ENCODE results near the gene OLIG2.

Gene OLIG2

DNA sequence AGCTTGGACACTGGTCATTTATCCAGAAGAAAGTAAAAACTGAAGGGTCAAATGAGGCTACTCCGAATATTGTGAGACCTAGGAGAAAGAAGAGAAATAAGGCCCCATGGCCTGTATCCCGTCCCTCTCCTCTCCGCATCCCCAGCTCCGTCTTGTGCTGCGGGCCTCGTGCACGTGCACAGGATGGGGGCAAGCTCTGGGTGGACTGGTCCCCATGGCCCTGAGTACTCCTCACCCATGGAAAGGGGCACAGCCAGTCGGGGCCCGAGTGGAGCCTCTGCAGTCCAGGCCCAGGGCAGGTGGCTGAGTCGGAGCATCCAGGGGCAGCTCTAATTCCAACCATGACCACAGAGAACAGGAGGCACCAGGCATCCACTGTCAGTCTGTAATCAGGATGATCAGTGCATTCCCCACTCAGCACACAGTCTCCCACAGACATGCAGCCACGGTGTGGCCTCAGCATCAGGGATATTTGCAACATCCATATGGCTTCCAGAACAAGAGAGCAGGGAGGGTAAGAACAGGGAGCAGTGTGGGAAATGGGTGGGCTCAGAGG lies 31.7 kb downstream of the OLIG2 start:
- no peaks in the 10 kb centered on the region for H3K36me3 Mint-ChIP-seq (ENCODE audit: low read depth)
- H3K9me3 Mint-ChIP-seq, result no peaks in the 10 kb centered on the region
- intact Hi-C loops (cut with micrococcal nuclease), result no loop called here
- H3K4me3 Mint-ChIP-seq, result no peak overlapping the region
- peak overlapping the region; percentile 42 for H3K27ac Mint-ChIP-seq
- peaks cover 73% of the 10 kb centered on the region for H3K4me1 Mint-ChIP-seq (ENCODE audit: low read depth)
- peaks cover 1% of the 10 kb centered on the region for H3K27me3 Mint-ChIP-seq

DNA sequence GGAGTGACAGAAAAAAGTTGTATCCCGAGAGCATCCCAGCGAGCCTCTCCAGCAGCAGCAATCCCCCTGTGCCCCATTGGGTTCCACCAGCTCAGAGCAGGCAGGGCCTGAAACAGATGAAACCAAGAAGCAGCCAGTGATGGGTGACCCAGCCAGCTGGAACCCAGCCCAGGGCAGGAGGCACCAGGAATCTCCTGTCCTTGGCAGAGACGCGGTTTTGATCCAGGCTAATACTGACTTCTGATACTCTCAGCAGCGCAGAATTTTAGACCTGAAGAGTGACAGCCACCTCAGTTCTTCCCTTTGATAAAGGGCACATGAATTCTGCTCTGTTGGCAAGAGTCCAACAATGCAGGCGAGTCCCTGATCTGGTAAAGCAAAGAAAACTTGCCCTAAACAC lies 32.8 kb downstream of the OLIG2 start:
- peaks cover 82% of the 10 kb centered on the region for H3K4me1 Mint-ChIP-seq (ENCODE audit: low read depth)
- H3K27me3 Mint-ChIP-seq, result peaks cover 1% of the 10 kb centered on the region
- H3K36me3 Mint-ChIP-seq (ENCODE audit: low read depth), result no peaks in the 10 kb centered on the region
- intact Hi-C loops (cut with micrococcal nuclease), result no loop called here
- peak overlapping the region; percentile 22 for H3K27ac Mint-ChIP-seq
- no peak overlapping the region for H3K4me3 Mint-ChIP-seq
- H3K9me3 Mint-ChIP-seq, result no peaks in the 10 kb centered on the region

DNA sequence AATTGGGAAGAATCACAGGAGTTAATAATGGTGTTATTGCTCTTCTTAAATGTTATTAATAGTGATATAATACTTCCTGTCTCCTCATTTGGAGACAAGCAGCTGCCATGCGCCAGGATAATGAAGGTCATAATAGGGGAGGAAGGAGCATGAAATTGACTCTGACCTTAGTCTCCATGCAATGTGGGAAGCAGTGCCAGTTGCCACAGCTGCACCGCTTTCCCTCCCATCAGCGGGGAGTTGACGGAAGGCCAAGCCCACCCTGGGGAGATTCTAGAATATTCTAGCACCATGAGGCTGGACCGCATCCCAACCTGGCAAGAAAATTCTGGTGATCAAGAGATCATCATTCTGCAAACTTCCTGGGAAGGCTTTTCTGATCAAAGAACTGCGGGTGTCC lies 33.2 kb downstream of the OLIG2 start:
- Mint-ChIP-seq H3K27ac (no peak overlapping the region), H3K36me3 (ENCODE audit: low read depth) (no peaks in the 10 kb centered on the region), H3K4me3 (no peak overlapping the region), H3K4me1 (ENCODE audit: low read depth) (peaks cover 81% of the 10 kb centered on the region), H3K27me3 (peaks cover 1% of the 10 kb centered on the region), H3K9me3 (no peaks in the 10 kb centered on the region)
- intact Hi-C loops (cut with micrococcal nuclease), result no loop called here

DNA sequence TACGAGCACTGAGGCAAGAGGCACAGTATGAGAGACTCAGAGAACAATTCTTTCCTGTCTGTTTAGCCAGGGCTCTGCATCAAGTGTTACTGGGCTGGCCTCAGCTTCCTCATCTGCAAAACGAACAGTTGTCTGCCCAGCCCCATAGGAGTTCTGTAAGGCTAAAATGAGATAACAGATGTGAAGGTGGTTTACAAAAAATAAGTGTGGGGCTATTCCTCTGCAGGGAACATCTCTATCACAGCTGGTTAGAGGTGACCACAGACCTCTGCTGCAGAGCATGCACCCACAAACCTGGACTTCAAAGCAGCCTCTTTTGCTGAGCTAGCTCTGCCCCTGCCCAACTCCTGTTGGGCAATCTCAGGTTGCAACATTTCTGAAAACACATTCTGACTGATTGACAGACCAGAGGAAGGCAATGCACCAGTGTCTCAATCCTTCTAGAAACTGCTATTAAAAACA lies 33.7 kb downstream of the OLIG2 start:
- intact Hi-C loops (cut with micrococcal nuclease), result no loop called here
- H3K4me1 Mint-ChIP-seq (ENCODE audit: low read depth), result peaks cover 79% of the 10 kb centered on the region
- H3K27me3 Mint-ChIP-seq, result peaks cover 4% of the 10 kb centered on the region
- no peaks in the 10 kb centered on the region for H3K36me3 Mint-ChIP-seq (ENCODE audit: low read depth)
- H3K4me3 Mint-ChIP-seq, result no peak overlapping the region
- no peaks in the 10 kb centered on the region for H3K9me3 Mint-ChIP-seq
- H3K27ac Mint-ChIP-seq, result no peak overlapping the region

DNA sequence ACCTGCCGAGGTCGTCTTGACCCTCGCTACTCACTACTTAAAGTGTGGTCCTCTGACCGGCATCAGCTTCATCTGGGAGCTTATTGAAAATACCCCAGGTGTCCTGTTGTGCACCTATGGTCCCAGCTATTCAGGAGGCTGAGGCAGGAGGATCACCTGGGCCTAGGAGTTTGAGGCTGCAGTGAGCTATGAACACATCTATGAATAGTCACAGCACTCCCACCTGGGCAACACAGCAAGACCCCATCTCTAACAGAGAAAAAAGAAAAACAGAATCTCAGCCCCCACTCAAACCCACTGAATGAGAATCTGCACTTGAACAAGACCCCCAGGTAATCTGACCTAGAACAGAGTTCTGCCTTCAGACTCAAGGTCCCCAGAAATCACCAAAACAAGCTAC lies 35.5 kb downstream of the OLIG2 start:
- H3K27ac Mint-ChIP-seq, result no peak overlapping the region
- H3K9me3 Mint-ChIP-seq, result no peaks in the 10 kb centered on the region
- peaks cover 8% of the 10 kb centered on the region for H3K27me3 Mint-ChIP-seq
- intact Hi-C loops (cut with micrococcal nuclease), result no loop called here
- H3K36me3 Mint-ChIP-seq (ENCODE audit: low read depth), result no peaks in the 10 kb centered on the region
- H3K4me3 Mint-ChIP-seq, result no peak overlapping the region
- H3K4me1 Mint-ChIP-seq (ENCODE audit: low read depth), result peaks cover 77% of the 10 kb centered on the region

DNA sequence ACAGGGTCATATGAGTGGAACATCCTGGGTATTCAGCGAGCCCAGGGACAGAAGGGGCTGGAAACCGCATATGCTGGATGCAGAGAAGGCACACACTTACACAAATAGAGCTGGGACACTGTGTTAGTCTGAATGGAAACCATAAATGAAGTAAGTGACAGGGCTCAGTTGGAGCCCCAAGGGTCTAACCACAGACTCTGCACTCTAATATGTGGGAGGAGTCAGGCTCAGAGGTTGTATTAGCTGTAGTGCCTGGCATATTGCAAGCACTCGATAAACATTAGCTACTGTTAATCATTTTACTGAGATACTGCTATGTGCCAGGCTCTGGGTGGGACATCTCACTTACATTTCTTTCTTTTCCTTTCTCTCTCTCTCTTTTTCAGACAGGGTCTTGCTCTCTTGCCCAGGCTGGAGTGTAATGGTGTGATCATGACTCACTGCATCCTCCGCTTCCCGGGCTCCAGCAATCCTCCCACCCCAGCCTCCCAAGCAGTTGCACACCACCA lies 37.7 kb downstream of the OLIG2 start:
- Mint-ChIP-seq H3K27me3 (peaks cover 21% of the 10 kb centered on the region), H3K4me3 (no peak overlapping the region), H3K4me1 (ENCODE audit: low read depth) (peaks cover 79% of the 10 kb centered on the region), H3K36me3 (ENCODE audit: low read depth) (no peaks in the 10 kb centered on the region), H3K27ac (no peak overlapping the region), H3K9me3 (no peaks in the 10 kb centered on the region)
- intact Hi-C loops (cut with micrococcal nuclease), result no loop called here

DNA sequence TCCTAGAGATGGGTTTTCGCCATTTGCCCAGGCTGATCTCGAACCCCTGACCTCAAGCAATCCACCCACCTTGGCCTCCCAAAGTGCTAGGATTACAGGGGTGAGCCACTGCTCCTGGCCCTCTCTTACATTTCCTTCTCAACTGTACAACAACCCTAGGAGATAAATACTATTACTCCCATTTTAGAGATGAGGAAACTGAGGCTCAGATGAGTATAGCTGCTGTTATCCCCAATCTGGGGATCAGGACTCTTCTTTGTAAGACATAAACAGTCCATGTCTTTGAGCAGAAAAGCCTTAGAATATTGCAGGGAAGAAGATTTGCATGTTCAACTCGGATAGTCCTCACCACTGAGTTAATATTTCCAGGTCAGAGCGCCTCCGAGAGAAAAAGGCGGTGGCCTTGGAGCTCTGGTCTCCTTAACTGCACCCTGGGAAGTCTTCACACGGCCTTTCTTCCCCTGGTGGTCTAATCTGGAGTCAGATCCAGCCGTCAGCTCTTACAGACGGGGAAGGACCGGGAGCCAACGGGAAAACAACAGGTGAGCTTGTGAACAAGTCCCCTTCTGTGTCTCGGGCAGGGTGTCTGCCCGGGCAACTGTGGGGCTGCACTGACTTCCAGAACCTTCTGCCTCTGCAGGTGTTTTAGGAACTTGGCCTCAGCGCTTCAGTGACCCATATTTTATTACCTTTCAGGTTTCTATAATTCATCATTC lies 38.3 kb downstream of the OLIG2 start:
- Mint-ChIP-seq H3K36me3 (ENCODE audit: low read depth) (no peaks in the 10 kb centered on the region), H3K4me1 (ENCODE audit: low read depth) (peaks cover 76% of the 10 kb centered on the region), H3K27ac (no peak overlapping the region), H3K4me3 (no peak overlapping the region), H3K9me3 (no peaks in the 10 kb centered on the region), H3K27me3 (peaks cover 27% of the 10 kb centered on the region)
- intact Hi-C loops (cut with micrococcal nuclease), result no loop called here

DNA sequence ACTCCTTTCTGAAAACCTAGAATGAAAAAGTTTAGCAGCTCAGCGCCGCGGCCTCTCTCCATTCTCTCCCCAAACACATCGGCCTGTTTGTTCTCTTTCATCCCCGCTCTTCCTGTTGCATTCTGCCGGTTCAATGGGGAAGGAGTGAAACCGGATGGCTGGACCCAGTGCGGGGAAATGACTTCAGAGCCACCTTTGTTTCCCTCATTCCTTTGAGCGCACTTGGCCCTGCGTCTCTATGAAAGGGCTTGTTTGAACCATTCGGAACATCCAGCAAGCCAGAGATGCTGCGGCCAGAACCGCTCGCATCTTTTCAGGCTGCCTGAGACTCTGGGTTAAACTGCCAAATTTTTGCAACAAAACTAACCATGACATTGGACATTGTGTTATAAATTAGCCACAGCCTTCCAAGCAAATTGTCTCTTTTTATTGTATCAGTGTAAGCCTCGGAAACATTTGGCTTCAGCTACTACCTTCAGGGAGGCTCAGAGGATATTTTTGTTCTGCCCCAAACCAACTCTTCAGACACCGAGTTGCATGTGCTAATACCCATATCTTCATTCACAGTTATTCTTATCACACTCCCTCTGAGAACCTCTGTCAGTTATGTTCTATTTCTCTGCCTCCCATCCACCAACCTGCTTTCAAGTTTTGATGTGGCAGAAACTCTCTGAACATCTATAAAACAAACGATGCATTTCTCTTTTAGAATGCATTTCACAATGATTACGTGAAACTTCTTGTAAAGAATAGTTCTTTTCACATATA lies 39.1 kb downstream of the OLIG2 start:
- Mint-ChIP-seq H3K36me3 (ENCODE audit: low read depth) (no peaks in the 10 kb centered on the region), H3K27ac (no peak overlapping the region), H3K27me3 (peaks cover 34% of the 10 kb centered on the region), H3K4me3 (no peak overlapping the region), H3K9me3 (no peaks in the 10 kb centered on the region), H3K4me1 (ENCODE audit: low read depth) (peaks cover 74% of the 10 kb centered on the region)
- intact Hi-C loops (cut with micrococcal nuclease), result no loop called here

DNA sequence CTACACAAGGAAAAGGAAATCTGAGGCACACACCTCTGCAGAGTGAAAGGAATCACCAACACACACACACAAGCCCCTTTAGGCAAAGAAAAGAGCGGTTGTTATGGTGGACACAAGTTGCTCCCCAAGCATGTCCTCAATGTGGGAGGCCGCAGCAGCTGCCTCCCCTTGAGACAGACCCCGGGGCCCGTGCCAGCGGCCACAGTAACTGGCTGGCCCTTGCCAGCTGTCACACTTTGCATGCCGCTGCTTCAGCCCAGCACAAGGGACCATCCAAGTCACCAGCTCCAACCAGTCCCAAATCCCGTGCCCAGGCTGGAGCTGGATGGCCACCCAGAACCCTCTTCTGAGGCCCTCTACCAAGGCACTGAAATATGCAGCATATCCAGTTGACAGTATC lies 41.3 kb downstream of the OLIG2 start:
- Mint-ChIP-seq H3K4me1 (ENCODE audit: low read depth) (peaks cover 74% of the 10 kb centered on the region), H3K4me3 (no peak overlapping the region), H3K27ac (no peak overlapping the region), H3K9me3 (no peaks in the 10 kb centered on the region), H3K27me3 (peaks cover 47% of the 10 kb centered on the region), H3K36me3 (ENCODE audit: low read depth) (no peaks in the 10 kb centered on the region)
- intact Hi-C loops (cut with micrococcal nuclease), result no loop called here

DNA sequence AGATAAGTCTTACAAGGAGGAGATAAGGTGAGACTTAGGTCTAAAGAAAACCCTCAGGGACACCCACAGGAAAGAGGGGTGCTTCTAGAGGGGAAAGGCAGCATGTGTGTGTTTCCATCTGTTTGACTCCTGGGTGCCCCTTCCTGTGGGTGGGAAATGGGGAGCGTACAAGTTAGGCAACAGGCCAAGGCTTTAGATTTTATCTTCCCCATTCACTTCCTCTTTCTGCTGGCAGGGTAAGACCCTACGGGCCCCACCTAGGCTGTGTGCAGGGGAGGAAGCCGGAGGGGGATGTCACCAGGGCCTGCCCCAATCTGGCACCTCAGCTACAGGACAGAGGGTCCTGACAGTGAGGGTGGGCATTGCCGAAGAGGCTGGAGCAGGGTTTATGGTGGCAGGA lies 41.7 kb downstream of the OLIG2 start:
- Mint-ChIP-seq H3K4me3 (no peak overlapping the region), H3K36me3 (ENCODE audit: low read depth) (no peaks in the 10 kb centered on the region), H3K27ac (no peak overlapping the region), H3K4me1 (ENCODE audit: low read depth) (peaks cover 77% of the 10 kb centered on the region), H3K9me3 (no peaks in the 10 kb centered on the region), H3K27me3 (peaks cover 52% of the 10 kb centered on the region)
- intact Hi-C loops (cut with micrococcal nuclease), result no loop called here

DNA sequence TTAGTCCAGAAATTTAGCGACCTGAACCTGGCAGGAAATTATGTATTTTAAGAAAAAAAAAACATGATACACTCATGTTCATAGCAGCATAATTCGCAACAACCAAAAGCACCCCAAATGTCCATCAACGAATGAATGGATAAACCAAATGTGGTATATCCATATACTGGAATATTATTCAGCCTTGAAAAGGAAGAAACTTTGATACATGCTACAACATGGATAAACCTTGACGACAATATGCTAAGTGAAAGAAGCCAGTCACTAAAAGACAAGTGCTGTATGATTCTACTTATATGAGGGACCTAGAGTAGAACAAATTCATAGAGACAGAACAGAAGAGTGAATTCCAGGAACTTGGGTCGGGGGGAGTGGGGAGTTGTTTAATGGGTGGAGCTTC lies 43.5 kb downstream of the OLIG2 start:
- Mint-ChIP-seq H3K27ac (no peak overlapping the region), H3K9me3 (no peaks in the 10 kb centered on the region), H3K4me3 (no peak overlapping the region), H3K27me3 (peaks cover 60% of the 10 kb centered on the region), H3K4me1 (ENCODE audit: low read depth) (peaks cover 64% of the 10 kb centered on the region), H3K36me3 (ENCODE audit: low read depth) (no peaks in the 10 kb centered on the region)
- intact Hi-C loops (cut with micrococcal nuclease), result no loop called here

DNA sequence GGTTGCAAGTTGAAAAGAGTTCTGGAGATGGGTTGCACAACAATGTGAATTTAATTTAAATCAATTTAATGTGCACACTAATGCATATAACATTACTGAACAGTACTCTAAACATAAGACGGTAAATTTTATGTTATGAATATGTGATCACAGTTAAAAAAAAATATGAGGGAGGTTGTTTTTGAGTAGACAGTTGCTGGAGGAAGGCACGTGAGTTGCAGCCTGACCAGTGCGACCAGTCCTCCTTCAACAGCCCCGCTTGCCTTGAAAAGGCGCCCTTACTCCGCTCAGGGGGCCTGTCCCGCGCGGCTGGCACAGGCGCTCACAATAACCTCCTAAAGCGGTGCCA lies 43.9 kb downstream of the OLIG2 start:
- H3K4me1 Mint-ChIP-seq (ENCODE audit: low read depth), result peaks cover 60% of the 10 kb centered on the region
- intact Hi-C loops (cut with micrococcal nuclease), result no loop called here
- no peaks in the 10 kb centered on the region for H3K9me3 Mint-ChIP-seq
- H3K36me3 Mint-ChIP-seq (ENCODE audit: low read depth), result no peaks in the 10 kb centered on the region
- H3K4me3 Mint-ChIP-seq, result peak overlapping the region; percentile 69
- peaks cover 59% of the 10 kb centered on the region for H3K27me3 Mint-ChIP-seq
- H3K27ac Mint-ChIP-seq, result no peak overlapping the region

DNA sequence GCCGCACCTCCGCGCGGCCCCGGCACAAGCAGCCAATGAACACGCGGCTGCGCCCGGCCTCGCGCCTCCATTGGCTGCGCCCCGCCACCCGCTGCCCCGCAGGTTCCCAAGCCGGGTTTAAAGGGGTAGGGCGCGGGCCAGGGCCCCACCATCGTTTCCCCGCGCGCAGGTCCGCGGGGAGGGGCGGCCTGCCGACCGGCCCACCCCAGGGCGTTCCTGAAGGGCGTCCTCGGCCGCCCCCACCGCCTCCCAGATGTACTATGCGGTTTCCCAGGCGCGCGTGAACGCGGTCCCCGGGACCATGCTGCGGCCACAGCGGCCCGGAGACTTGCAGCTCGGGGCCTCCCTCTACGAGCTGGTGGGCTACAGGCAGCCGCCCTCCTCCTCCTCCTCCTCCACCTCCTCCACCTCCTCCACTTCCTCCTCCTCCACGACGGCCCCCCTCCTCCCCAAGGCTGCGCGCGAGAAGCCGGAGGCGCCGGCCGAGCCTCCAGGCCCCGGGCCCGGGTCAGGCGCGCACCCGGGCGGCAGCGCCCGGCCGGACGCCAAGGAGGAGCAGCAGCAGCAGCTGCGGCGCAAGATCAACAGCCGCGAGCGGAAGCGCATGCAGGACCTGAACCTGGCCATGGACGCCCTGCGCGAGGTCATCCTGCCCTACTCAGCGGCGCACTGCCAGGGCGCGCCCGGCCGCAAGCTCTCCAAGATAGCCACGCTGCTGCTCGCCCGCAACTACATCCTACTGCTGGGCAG lies 44.4 kb downstream of the OLIG2 start, which contains the start of gene OLIG1:
TSS of gene OLIG1 (plus strand) at position 148 of the 750 bp plus-strand sequence. CDS start at position 254, 106 bp downstream.
- peaks cover 63% of the 10 kb centered on the region for H3K27me3 Mint-ChIP-seq
- H3K9me3 Mint-ChIP-seq, result no peaks in the 10 kb centered on the region
- H3K36me3 Mint-ChIP-seq (ENCODE audit: low read depth), result no peaks in the 10 kb centered on the region
- intact Hi-C loops (cut with micrococcal nuclease), result loop anchor here (5.0 to 10.0 kb wide), 2 partner anchors 43 to 55 kb away; partner anchors contain the start of gene OLIG2
- H3K4me3 Mint-ChIP-seq, result peak within 1 kb of the TSS; percentile 79
- no peak within 1 kb of the TSS for H3K27ac Mint-ChIP-seq
- H3K4me1 Mint-ChIP-seq (ENCODE audit: low read depth), result peaks cover 54% of the 10 kb centered on the region

DNA sequence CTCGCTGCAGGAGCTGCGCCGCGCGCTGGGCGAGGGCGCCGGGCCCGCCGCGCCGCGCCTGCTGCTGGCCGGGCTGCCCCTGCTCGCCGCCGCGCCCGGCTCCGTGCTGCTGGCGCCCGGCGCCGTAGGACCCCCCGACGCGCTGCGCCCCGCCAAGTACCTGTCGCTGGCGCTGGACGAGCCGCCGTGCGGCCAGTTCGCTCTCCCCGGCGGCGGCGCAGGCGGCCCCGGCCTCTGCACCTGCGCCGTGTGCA lies 44.9 kb downstream of the OLIG2 start:
- H3K36me3 Mint-ChIP-seq (ENCODE audit: low read depth), result no peaks in the 10 kb centered on the region
- H3K9me3 Mint-ChIP-seq, result no peaks in the 10 kb centered on the region
- no peak overlapping the region for H3K27ac Mint-ChIP-seq
- H3K27me3 Mint-ChIP-seq, result peaks cover 64% of the 10 kb centered on the region
- peak overlapping the region; percentile 79 for H3K4me3 Mint-ChIP-seq
- H3K4me1 Mint-ChIP-seq (ENCODE audit: low read depth), result peaks cover 53% of the 10 kb centered on the region
- intact Hi-C loops (cut with micrococcal nuclease), result loop anchor here (5.0 to 10.0 kb wide), 2 partner anchors 43 to 54 kb away; partner anchors contain the start of gene OLIG2

All from dendritic cell treated with granulocyte-macrophage colony-stimulating factor and Interleukin-4, amounts not matched to agents 40 ng/mL and 50 ng/mL, for 4 days (primary cell).